Stimulated activated CD4-positive, alpha-beta T cell treated with anti-CD3 and anti-CD28 coated beads, Interleukin-15, amount 100 ng/mL, for 1 hour (primary cell): ENCODE measurements around the gene ZNF831.

Experiments
- DNase-seq, 2 donors: peaks; one replicate each; pipeline ENCODE4 v3.0.0-alpha.2; 2020; ENCODE audit warnings: low read depth in 1 of 2, low spot score in 1 of 2

The ZNF831 gene

DNA sequence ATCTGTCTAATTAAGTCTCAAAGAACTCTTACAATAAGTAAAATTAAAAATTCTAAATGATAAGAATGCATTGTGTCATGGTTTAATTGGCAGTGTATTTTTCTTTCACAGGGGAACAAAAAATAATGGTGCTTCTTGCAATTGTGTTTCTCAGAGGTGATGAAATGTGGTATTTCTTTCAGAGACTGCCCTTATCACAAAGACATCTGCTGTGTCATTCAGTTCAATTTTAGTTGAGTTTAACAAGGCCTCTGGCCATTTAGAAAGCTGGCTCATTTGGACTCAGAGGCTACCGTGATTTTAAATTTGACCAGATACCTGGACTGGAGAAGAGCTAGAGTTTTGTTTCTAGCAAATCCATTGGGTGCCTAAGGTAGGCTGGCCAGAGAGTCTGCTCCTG is 23.6 kb upstream of the ZNF831 start:
- DNase-seq, result no peak

GRCh38 chr20:59141818-59142581 is 21.6 kb upstream of the ZNF831 start:
- DNase-seq, result no peak

DNA sequence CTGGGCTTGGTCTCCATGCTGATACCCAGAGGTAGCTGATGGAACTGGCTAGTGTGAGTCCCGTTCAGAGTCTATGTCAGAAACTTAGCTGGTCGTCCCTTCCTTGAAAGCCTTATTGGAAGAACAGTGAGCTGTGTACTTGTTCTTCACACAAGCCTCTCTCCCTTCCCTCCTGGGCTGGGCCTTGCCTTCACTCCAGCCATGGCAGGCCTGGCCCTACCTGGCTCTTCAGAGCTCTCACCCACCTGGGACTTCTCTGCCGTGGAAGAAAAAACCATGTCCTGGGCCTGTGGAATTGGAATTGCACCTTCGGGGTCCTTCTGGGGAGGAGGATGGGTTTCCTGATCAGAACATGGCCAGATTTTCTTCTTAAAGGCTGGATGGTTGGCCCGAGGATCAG is 20.3 kb upstream of the ZNF831 start:
- DNase-seq, result no peak

DNA sequence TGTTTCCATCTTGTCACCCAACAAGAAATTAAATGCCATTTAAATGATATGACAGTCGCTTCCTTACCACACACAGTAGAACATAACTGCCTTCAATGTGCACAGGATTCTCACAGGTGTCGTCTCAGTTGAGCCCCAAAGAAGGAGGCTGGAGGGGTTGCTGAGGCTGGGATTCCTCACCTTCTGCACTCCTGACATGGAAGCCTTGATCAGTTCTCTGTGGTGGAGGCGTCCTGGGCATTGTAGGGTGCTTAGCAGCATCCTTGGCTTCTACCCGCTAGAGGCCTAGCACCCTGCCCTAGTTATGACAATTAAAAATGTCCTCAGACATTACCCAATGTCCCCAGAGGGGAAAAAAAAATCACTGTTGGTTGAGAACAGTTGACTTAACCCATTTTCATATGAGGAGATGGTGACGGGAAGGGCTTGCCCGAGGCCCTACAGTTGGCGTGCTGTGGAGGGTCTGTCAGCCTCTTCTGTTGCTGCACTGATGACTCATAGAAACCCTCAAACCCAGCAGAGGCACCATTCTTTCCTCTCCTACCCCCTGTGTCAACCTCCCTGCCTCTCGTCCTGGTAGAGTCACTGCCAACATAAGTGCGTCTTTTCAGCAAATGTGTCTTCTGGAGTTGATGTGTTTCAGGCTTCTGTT is 19.3 kb upstream of the ZNF831 start:
- no peak for DNase-seq

- DNase-seq, result no peak
Measured at GRCh38 chr20:59144831-59145196, 18.8 kb upstream of the ZNF831 start.

DNA sequence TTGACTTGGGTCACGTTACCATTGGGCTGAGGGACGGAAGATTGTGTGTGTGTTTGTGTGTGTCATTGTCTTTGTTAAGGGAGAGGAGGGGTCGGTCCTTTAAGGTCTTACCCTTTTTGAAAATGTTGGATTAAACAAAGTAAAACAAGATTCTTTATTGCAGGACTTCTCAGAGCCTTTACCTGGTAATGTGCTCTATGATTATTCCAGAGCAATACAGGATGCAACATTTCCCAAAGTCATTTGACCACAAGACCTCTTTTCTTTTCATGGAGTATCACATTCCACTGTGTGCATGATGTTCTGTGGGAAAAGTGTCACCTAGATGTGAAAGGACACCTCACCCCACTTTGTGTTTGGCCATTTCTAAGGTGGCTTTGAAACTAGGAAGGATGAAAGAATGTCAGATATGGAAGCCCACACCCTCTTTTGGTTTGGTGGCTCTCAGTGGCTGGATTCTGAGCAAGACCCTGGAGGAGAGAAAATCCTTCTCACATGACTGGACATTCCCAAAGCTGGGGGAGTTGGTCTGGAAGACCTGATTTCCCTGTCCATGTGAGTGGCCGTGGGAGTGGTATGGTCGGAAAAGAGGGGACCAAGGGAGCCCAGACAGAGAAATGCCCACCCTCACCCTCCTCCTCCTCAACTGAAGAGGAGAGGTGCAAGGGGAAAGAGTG is 18.2 kb upstream of the ZNF831 start:
- no peak for DNase-seq

- peak; percentile 27 to 55 for DNase-seq
Measured at GRCh38 chr20:59145924-59146779, 17.5 kb upstream of the ZNF831 start.

DNA sequence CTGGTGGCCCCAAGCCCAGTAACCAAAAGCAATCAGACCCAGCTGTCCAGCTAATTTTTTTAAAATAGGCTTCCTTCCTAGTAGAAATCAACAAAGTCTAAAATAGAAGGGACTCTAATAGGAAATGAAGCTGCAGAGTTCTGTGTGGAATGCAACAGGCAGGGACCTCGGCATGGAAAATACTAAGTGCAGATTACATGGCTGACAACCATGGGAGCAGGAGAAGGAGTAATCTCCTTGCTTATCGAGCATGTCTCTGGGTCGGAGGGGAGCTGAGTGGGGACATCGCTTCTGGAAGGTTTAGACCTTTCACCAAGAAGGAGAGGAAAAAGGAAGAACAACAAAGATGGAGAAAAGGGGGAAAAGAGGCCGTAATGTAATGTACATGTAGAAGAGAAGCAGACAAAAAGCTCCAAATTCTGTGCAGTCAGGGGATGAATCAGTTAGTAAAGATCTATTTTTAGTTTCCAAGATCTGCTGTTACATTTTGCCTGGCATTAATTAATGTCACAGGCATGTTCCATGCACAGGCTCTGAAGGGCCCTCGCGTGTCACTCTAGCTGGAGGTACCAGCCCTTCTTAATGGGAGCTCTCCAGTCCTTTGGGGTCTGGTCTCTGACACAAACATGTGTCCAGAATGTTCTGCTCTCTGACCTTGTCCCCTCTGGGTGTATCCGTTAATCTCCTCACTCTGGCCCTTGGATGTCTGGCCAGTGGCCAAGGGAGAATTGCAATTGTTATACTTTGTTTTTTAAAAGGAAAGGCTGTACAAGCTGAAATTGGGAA is 16.6 kb upstream of the ZNF831 start:
- no peak for DNase-seq

- no peak for DNase-seq
Measured at GRCh38 chr20:59147586-59147985, 16.0 kb upstream of the ZNF831 start.

DNA sequence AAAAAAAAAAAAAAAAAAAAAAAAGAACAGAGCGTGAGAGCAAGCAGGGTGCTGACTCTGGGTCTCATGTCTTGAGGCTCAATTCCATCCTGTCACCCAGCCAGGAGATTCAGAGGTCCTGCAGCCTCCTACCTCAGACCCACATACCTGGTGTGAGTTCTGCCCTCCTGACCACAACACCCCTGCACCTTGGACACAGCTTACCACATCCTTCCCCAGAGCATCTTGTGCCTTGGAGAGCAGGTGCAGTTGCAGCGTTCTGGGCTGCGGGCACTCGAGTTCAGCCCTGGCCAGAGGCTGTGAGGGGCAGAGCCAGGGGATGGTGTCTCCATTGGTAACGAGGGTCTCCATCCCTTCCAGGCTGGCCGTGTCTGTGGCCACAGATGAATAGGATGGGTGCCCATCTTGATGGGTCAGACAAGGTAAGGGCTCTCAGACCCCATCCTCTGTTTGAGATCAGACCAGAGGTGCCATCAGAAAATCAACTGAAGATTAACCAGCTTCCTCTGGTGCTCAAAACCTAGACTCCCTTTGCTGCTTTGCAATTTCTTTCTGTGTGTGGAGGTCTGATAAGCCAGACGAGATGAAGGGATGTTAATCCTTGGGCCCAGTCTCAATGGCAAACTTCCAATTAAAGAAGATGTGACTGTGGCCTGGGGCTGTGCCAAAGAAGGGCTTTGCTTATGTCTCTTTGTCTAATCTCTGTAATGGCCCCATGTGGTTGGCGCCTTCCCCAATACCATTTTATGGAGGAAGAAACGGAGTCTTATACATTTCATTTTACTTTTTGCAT is 14.7 kb upstream of the ZNF831 start:
- DNase-seq, result no peak

DNA sequence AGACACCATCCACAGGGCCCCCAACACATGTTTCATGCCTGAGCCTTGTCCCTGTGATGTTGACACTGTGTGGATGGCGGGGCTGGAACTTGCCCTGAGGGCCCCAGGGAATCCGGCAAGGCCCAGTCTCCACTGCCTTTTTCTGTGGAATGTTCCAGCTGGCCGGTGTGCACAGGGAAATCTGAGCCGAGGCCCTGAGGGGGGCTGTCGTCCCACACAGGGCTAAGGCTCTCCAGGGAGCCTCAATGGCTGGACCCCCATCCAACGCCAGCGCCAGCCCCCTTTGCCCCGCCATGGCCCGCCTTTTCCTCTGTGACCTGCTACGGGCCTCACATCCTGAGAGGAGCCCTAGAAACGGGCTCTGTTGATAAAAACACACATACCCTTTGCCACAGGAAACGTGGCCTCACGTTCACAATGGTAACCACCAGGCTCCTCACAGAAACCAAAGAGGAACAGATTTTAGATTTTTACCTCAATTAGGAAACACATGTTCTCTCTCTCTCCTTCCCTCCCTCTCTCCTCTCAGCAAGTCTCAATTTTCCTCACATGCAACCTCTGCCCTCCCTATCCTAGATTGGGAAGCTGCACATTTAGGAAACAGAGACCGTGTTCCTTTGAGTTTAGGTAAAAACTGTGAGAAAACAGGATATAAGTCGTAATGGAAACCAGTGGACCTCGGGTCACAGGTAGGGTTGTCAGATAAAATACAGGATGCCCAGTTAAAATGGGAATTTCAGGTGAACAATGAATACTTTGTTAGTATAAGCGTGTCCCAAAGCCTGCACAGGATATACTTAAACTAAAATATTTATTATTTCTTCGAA is 13.7 kb upstream of the ZNF831 start:
- peak in 1 of 2 donors; percentile 48 for DNase-seq

DNA sequence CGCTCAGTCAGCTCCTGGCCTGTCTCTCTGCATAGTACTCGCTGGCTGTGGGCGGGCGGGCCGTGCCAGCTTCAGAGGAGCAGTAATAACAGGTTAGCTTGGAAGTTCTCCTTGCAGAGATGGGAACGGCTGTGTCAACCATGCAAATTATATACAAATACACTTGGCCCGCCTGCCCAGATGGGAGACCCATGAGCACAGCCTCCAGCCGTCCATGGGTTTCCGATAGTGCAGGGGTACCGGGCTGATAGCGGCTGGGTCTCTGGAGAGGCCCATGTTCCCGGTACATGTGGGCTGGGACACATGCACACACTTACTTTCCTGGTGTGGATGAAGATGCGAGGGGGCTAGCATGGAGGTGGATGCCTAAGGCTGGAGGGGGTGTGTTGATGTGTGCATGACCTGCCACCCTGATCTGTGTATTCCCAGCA is 12.8 kb upstream of the ZNF831 start:
- DNase-seq, result no peak

GRCh38 chr20:59151391-59151790 is 12.2 kb upstream of the ZNF831 start:
- DNase-seq, result no peak

GRCh38 chr20:59151820-59152219 is 11.8 kb upstream of the ZNF831 start:
- no peak for DNase-seq

DNA sequence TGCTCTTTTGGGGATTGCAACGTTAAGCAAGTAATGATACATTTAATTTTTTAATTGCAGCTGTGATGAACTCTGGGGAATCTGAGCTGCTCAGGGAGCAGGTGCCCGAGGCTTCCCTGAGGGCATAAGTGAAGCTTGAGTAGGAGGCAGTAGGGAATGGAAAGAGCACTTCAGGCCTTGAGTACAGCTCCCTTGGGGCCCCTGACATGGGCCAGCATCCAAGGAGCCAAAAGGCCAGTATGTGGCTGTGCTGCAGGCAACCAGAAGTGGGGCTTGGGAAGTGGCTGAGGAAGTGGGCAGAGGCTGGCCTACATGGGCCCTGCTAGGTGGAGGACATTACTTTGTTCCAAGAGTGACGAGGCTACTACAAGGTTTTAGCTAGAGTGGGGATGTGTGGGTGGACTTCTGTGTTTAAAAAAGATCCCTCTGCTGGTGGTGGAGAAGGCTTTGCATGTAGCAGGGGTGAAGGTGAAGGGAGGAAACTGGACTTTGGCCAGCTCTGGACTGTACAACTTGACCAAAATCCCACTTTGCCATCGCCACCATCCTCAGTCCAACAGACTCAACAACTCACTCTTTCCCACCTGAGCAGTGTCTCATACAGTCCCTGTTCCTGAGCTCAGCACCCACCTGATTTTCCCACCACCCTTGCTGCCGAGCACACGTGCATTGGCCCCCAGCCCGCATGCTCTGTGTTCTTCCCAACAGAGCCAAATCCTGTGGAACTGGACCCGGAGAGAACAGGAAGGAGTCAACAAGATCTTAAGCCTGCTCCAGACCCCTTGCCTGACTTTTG is 10.9 kb upstream of the ZNF831 start:
- DNase-seq, result no peak

DNA sequence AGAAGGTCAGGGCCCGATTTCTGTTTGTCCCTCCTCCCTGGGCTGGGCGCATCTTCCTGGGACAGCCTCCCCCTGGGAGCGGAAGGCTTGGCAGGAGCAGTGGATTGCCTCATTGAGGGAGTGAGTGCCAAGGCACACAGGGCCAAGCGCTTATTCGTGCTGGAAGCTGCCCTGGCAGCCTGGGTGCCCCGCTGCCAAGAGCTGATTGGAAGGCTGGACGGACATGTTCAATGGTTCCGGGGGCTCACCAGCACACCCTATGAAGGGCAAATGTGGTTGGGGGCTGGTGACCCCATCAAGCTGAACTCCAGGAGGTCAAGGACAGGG is 10.3 kb upstream of the ZNF831 start:
- DNase-seq, result no peak

DNA sequence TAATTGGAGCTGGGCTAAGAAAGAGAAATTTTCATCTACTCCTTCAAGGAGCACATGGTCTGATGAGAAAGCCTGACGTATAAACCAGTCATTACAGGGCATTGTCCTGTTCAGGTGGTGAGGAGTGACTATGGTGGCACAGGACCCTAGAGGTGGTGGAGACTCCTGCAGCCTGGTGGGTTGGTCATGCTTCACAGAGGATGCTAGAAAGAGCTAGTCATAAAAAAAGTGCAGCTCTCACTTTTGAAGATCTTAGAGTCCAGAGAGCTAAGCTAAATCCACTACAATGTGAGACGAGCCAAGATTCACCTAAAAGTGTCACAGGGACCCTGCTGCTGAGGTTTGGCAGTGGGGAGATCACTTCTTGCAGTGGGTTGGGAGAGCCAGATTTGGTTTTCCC is 9.8 kb upstream of the ZNF831 start:
- no peak for DNase-seq

GRCh38 chr20:59154317-59155013 is 9.2 kb upstream of the ZNF831 start:
- DNase-seq, result no peak
